T-cell (primary cell): ENCODE results near the gene PES1. TPM values are rescaled to one million over a fixed set of nuclear protein-coding genes. Genes with fewer than 3 reads are reported as not detected.

Source experiments
- ATAC-seq, 4 experiments: fragments of 200-7000 bp in 3 of 4; fragments of 150-1000 bp in 1 of 4; cut with Tn5 transposase; replicated peaks in 1 of 4; 1 replicate in 3 of 4; 2 replicates in 1 of 4; pipeline ENCODE4 v1.10.0; 2021; ENCODE audit warnings: moderate library complexity in 3 of 4, mild to moderate bottlenecking in 2 of 4, moderate number of reproducible peaks in 1 of 4
- CTCF ChIA-PET, 2 donors: fragments of 300-600 bp; sonication (Branson Sonifier 250); formaldehyde crosslinking; loops; one replicate each; lab custom pipeline; 2022; ENCODE audit warnings: antibody characterized with exemption in 2 of 2; lab: Charles Lee
- POLR2A ChIA-PET, 2 donors: fragments of 300-600 bp; sonication (Branson Sonifier 250); formaldehyde crosslinking; loops; one replicate each; lab custom pipeline; 2022; ENCODE audit warnings: antibody characterized with exemption in 2 of 2; lab: Charles Lee
- DNase-seq, 35 experiments: peaks; one replicate each; pipeline versions ENCODE4 v3.0.0 to v3.0.0-alpha.2; 2013 to 2023
- H3K27ac ChIP-seq: one replicate; pipeline ENCODE4 v1.5.1; 2013; ENCODE audit warnings: low read length
- H3K27me3 ChIP-seq, 2 experiments: replicated peaks in 1 of 2; 1 replicate in 1 of 2; 2 replicates in 1 of 2; pipeline versions ENCODE4 v1.6.1 to v1.7.0; 2013; ENCODE audit warnings: low read length in 1 of 2, mixed read lengths in 1 of 2; ENCODE audit not compliant: control insufficient read depth in 2 of 2, insufficient read depth in 2 of 2; ENCODE audit errors: extremely low read depth in 1 of 2
- H3K36me3 ChIP-seq, 2 donors: 1 replicate in 1 of 2; 2 replicates in 1 of 2; pipeline versions ENCODE4 v1.6.1 to v1.7.0; 2013; ENCODE audit warnings: low read length in 1 of 2; ENCODE audit not compliant: control insufficient read depth in 2 of 2, insufficient read depth in 1 of 2; ENCODE audit errors: extremely low read depth in 1 of 2
- H3K4me1 ChIP-seq, 2 experiments: 1 replicate in 1 of 2; 2 replicates in 1 of 2; pipeline versions ENCODE4 v1.6.1 to v1.7.0; 2013; ENCODE audit warnings: low read length in 2 of 2, mixed read lengths in 1 of 2; ENCODE audit not compliant: insufficient read depth in 2 of 2, control insufficient read depth in 1 of 2; ENCODE audit errors: extremely low read depth in 1 of 2
- H3K4me3 ChIP-seq, 2 donors: 1 replicate in 1 of 2; 2 replicates in 1 of 2; pipeline versions ENCODE4 v1.5.1 to v1.7.0; 2013; ENCODE audit warnings: mild to moderate bottlenecking in 2 of 2, low read length in 1 of 2, moderate library complexity in 1 of 2; ENCODE audit not compliant: control insufficient read depth in 1 of 2; ENCODE audit errors: extremely low read depth in 1 of 2
- H3K9me3 ChIP-seq: 2 replicates; pipeline ENCODE4 v1.7.0; 2013
- H3K27ac Mint-ChIP-seq, 2 donors: one replicate each; pipeline ENCODE4 v1.8.0; 2020 to 2021; ENCODE audit warnings: mild to moderate bottlenecking in 2 of 2, mixed read lengths in 2 of 2
- H3K27me3 Mint-ChIP-seq, 2 donors: one replicate each; pipeline ENCODE4 v1.8.0; 2021 to 2022; ENCODE audit warnings: mixed read lengths in 2 of 2
- H3K36me3 Mint-ChIP-seq: one replicate; pipeline ENCODE4 v1.8.0; 2021; ENCODE audit warnings: mixed read lengths
- H3K4me1 Mint-ChIP-seq, 3 donors: one replicate each; pipeline ENCODE4 v1.8.0; 2020 to 2022; ENCODE audit warnings: mixed read lengths in 3 of 3, mild to moderate bottlenecking in 1 of 3
- H3K4me3 Mint-ChIP-seq, 3 donors: one replicate each; pipeline ENCODE4 v1.8.0; 2020 to 2022; ENCODE audit warnings: mild to moderate bottlenecking in 3 of 3, mixed read lengths in 3 of 3, moderate library complexity in 3 of 3
- H3K9me3 Mint-ChIP-seq, 3 donors: one replicate each; pipeline ENCODE4 v1.8.0; 2020 to 2022; ENCODE audit warnings: mixed read lengths in 3 of 3
- WGBS: methylation state at CpG from one replicate; pipeline ENCODE4 v1.1.5; 2013; ENCODE audit warnings: missing lambda C conversion rate; ENCODE audit not compliant: insufficient coverage; 5-methylcytosine and 5-hydroxymethylcytosine counted together
- total RNA-seq, 35 experiments: library from RNA in 6 of 35; stranded (reverse) in 6 of 35; fragments of 120-200 nt in 1 of 35; gene quantifications; one replicate each; pipeline versions ENCODE4 v1.2.1 to v1.2.4 and lab custom pipeline; 2013 to 2026

The PES1 gene
- total RNA-seq, 5 donors from 2014 or later (not counting 1 experiment from before 2014, with no cell fraction given): 36.0 to 66.2 (median 63.1) TPM

DNA sequence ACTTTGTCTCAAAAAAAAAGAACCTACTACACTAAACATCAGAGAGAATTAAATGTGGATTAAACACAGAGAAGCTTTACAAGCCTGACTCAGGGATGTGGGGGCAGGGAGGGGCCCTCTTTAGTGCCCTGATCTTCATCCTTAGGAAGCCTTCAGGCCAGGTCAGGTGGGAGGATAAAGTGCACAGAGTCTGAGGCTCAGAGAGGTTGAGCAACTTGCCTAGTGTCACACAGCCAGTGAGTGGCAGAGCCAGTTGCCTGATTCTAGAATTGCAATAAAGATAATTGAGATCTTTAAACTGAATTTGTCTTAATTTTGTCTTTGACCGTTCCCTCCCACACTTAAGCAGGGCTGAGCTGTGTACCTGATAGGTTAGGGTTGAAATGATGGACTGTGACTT, 52.3 kb downstream of the PES1 start:
- Mint-ChIP-seq H3K4me3 (no peak overlapping the region), H3K36me3 (no peaks in the 10 kb centered on the region), H3K27ac (no peak overlapping the region), H3K27me3 (peaks cover 23 to 36% of the 10 kb centered on the region in 2 donors), H3K9me3 (no peaks in the 10 kb centered on the region), H3K4me1 (peaks cover 0 to 7% (median 6%) of the 10 kb centered on the region in 3 donors)
- ATAC-seq (no peak), DNase-seq (no peak)
- no peaks in the 10 kb centered on the region for H3K9me3 ChIP-seq
- peaks cover 8 to 48% of the 10 kb centered on the region in 2 experiments for H3K27me3 ChIP-seq
- no peaks in the 10 kb centered on the region for H3K36me3 ChIP-seq
- no peak overlapping the region for H3K4me3 ChIP-seq
- peaks cover 0 to 6% of the 10 kb centered on the region in 2 experiments for H3K4me1 ChIP-seq
- no peak overlapping the region for H3K27ac ChIP-seq
- ChIA-PET POLR2A (no interaction called here), CTCF (no interaction called here)
- no CpG with 5 or more reads among the region's 1 CpG for WGBS

- POLR2A ChIA-PET: no interaction called here
- DNase-seq (no peak), ATAC-seq (no peak)
- H3K4me1 Mint-ChIP-seq: peaks cover 0 to 7% (median 6%) of the 10 kb centered on the region in 3 donors
- Histone ChIP-seq H3K36me3 (no peaks in the 10 kb centered on the region), H3K27ac (no peak overlapping the region), H3K4me1 (peaks cover 0 to 6% of the 10 kb centered on the region in 2 experiments), H3K4me3 (no peak overlapping the region), H3K27me3 (peaks cover 8 to 40% of the 10 kb centered on the region in 2 experiments), H3K9me3 (no peaks in the 10 kb centered on the region)
- CTCF ChIA-PET: interaction anchor here in 1 of 2 donors (0.6 kb wide), 1 partner anchor 569 kb away, joined by 3 read pairs; no protein-coding TSS in a partner anchor
- H3K4me3 Mint-ChIP-seq: no peak overlapping the region
- no peaks in the 10 kb centered on the region for H3K36me3 Mint-ChIP-seq
- H3K9me3 Mint-ChIP-seq: no peaks in the 10 kb centered on the region
- WGBS: 81% methylated on average over 2 of the region's 6 CpGs
- H3K27me3 Mint-ChIP-seq: peaks cover 17 to 28% of the 10 kb centered on the region in 2 donors
- H3K27ac Mint-ChIP-seq: no peak overlapping the region
These were observed 53.4 kb downstream of the PES1 start for GRCh38 chr22:30538280-30538679.

DNA sequence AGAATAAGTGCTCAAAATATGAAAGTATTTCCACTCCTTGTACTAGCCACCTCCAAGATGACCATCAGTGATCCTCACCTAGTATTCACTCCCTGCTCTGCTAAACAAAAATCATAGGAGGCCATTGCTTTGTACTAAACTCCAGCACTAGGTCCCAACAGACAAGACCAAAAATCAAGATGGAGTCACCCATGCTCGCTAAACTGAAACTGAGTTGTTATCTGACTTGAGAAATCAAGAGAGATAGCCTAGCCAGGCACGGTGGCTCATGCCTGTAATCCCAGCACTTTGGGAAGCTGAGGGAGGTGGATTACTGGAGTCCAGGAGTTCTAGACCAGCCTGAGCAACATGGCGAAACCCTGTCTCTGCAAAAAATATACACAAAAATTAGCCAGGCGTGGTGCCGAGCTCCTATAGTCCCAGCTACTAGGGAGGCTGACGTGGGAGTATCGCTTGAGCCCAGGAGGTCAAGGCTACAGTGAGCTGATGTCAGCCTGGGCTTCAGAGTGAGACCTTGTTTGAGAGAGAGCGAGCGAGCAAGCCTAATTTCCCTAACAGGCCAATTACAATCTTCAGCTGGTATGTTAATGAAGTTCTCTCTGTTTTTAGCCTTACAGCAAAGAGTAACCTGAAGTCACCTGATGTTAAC, 54.5 kb downstream of the PES1 start:
- Mint-ChIP-seq H3K4me1 (peaks cover 0 to 3% (median 1%) of the 10 kb centered on the region in 3 donors), H3K9me3 (no peaks in the 10 kb centered on the region), H3K27ac (no peak overlapping the region), H3K36me3 (no peaks in the 10 kb centered on the region), H3K27me3 (peaks cover 9 to 22% of the 10 kb centered on the region in 2 donors), H3K4me3 (no peak overlapping the region)
- ATAC-seq: no peak
- H3K4me3 ChIP-seq: no peak overlapping the region
- no peak for DNase-seq
- no peak overlapping the region for H3K27ac ChIP-seq
- peaks cover 0 to 5% of the 10 kb centered on the region in 2 experiments for H3K4me1 ChIP-seq
- CTCF ChIA-PET: no interaction called here
- POLR2A ChIA-PET: no interaction called here
- H3K36me3 ChIP-seq: no peaks in the 10 kb centered on the region
- WGBS: 84% methylated on average over 5 of the region's 9 CpGs
- H3K27me3 ChIP-seq: peaks cover 5 to 36% of the 10 kb centered on the region in 2 experiments
- H3K9me3 ChIP-seq: no peaks in the 10 kb centered on the region

GRCh38 chr22:30535182-30535581, 56.5 kb downstream of the PES1 start:
- H3K36me3 ChIP-seq: no peaks in the 10 kb centered on the region
- Mint-ChIP-seq H3K4me1 (peaks cover 0 to 2% (median 0%) of the 10 kb centered on the region in 3 donors), H3K27ac (no peak overlapping the region), H3K36me3 (no peaks in the 10 kb centered on the region), H3K27me3 (peaks cover 9 to 12% of the 10 kb centered on the region in 2 donors), H3K4me3 (no peak overlapping the region), H3K9me3 (no peaks in the 10 kb centered on the region)
- CTCF ChIA-PET: no interaction called here
- H3K4me1 ChIP-seq: no peaks in the 10 kb centered on the region
- WGBS: 90% methylated on average over 4 of the region's 4 CpGs
- POLR2A ChIA-PET: no interaction called here
- no peak overlapping the region for H3K27ac ChIP-seq
- ATAC-seq (no peak), DNase-seq (no peak)
- peaks cover 2 to 24% of the 10 kb centered on the region in 2 experiments for H3K27me3 ChIP-seq
- H3K9me3 ChIP-seq: no peaks in the 10 kb centered on the region
- no peak overlapping the region for H3K4me3 ChIP-seq

- Histone ChIP-seq H3K36me3 (no peaks in the 10 kb centered on the region), H3K27me3 (peaks cover 0 to 20% of the 10 kb centered on the region in 2 experiments), H3K27ac (no peak overlapping the region), H3K9me3 (no peaks in the 10 kb centered on the region), H3K4me1 (no peaks in the 10 kb centered on the region), H3K4me3 (no peak overlapping the region)
- peaks cover 0 to 2% (median 0%) of the 10 kb centered on the region in 3 donors for H3K4me1 Mint-ChIP-seq
- no peaks in the 10 kb centered on the region for H3K36me3 Mint-ChIP-seq
- H3K27me3 Mint-ChIP-seq: peaks cover 4 to 7% of the 10 kb centered on the region in 2 donors
- POLR2A ChIA-PET: interaction anchor here in 1 of 2 donors (0.5 kb wide), 1 partner anchor 206 kb away, joined by 6 read pairs; no protein-coding TSS in a partner anchor
- 87% methylated on average over 9 of the region's 17 CpGs for WGBS
- DNase-seq (no peak), ATAC-seq (no peak)
- H3K4me3 Mint-ChIP-seq: no peak overlapping the region
- H3K9me3 Mint-ChIP-seq: no peaks in the 10 kb centered on the region
- H3K27ac Mint-ChIP-seq: no peak overlapping the region
- CTCF ChIA-PET: no interaction called here
These were observed 59.8 kb downstream of the PES1 start for GRCh38 chr22:30531651-30532608.

DNA sequence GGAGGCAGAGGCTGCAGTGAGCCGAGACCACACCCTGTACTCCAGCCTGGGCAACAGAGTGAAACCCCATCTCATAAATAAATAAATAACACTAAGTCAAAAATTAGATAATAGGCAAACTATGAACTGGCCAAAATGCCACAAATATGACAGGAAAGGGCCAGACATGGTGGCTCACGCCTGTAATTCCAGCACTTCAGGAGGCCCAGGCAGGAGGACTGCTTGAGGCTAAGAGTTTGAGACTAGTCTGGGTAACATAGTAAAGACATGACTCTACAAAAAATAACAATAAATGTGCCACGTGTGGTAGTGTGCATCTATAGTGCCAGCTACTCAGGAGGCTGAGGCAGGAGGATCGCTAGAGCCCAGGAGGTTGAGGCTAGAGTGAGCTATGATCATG, 65.1 kb downstream of the PES1 start:
- peaks cover 9 to 12% of the 10 kb centered on the region in 2 donors for H3K27me3 Mint-ChIP-seq
- CTCF ChIA-PET: no interaction called here
- H3K9me3 Mint-ChIP-seq: no peaks in the 10 kb centered on the region
- ATAC-seq (no peak), DNase-seq (no peak)
- H3K27me3 ChIP-seq: peaks cover 0 to 38% of the 10 kb centered on the region in 2 experiments
- H3K4me1 ChIP-seq: no peaks in the 10 kb centered on the region
- no peaks in the 10 kb centered on the region for H3K4me1 Mint-ChIP-seq
- H3K36me3 ChIP-seq: no peaks in the 10 kb centered on the region
- H3K36me3 Mint-ChIP-seq: no peaks in the 10 kb centered on the region
- H3K9me3 ChIP-seq: no peaks in the 10 kb centered on the region
- no peak overlapping the region for H3K27ac ChIP-seq
- POLR2A ChIA-PET: no interaction called here
- H3K4me3 Mint-ChIP-seq: no peak overlapping the region
- no peak overlapping the region for H3K4me3 ChIP-seq
- H3K27ac Mint-ChIP-seq: no peak overlapping the region
- WGBS: no CpG with 5 or more reads among the region's 4 CpGs
